ENCODE results near the gene OTUB1.

Gene OTUB1

GRCh38 chr11:64040684-64041322 is 54.6 kb downstream of the OTUB1 start:
- TF ChIP-seq CTCF (IDR thresholded peaks at IDR 0.05), result peak; percentile 31; the same call in 1 of the 2 replicates

GRCh38 chr11:64041846-64042245 is 55.6 kb downstream of the OTUB1 start:
- TF ChIP-seq CTCF (IDR thresholded peaks at IDR 0.05), result no peak

GRCh38 chr11:64042301-64042700 is 56.1 kb downstream of the OTUB1 start:
- no peak for TF ChIP-seq CTCF (IDR thresholded peaks at IDR 0.05)

- TF ChIP-seq CTCF (IDR thresholded peaks at IDR 0.05), result no peak
These were observed 57.3 kb downstream of the OTUB1 start for GRCh38 chr11:64043545-64043944.

- TF ChIP-seq CTCF (IDR thresholded peaks at IDR 0.05), result no peak
These were observed 58.6 kb downstream of the OTUB1 start for GRCh38 chr11:64044730-64045393.

- no peak for TF ChIP-seq CTCF (IDR thresholded peaks at IDR 0.05)
These were observed 59.5 kb downstream of the OTUB1 start for GRCh38 chr11:64045700-64046099.

Measured in LNCAP (cell line).